HG02885 (cell line): ENCODE results near the gene ALOX15.

ENCODE experiments used
- ATAC-seq: cut with Tn5 transposase; IDR thresholded peaks from one replicate; pipeline ENCODE4 v1.9.1; 2021; ENCODE audit warnings: mild to moderate bottlenecking; ENCODE audit not compliant: unreplicated experiment, poor library complexity

The ALOX15 gene

GRCh38 chr17:4582101-4582501 lies 59.4 kb downstream of the ALOX15 start:
- no peak for ATAC-seq
